Astrocyte of the spinal cord (primary cell): Measurements from ENCODE around the gene RPS6KA5.

Experiments used
- DNase-seq: peaks from one replicate; pipeline ENCODE4 v3.0.0; 2011; ENCODE audit warnings: low read depth, low spot score
- H3K4me3 ChIP-seq: 2 replicates; pipeline ENCODE4 v1.5.1; 2011; ENCODE audit warnings: low read depth, mild to moderate bottlenecking, low read length, moderate library complexity
- CTCF ChIP-seq: IDR thresholded peaks from 2 replicates; pipeline ENCODE4 v1.5.1; 2012; ENCODE audit warnings: low read depth, mild to moderate bottlenecking, low read length, inconsistent platforms
- in situ Hi-C: cut with HindIII; loops from 2 replicates; pipeline ENCODE4 v1.10.0; 2017; ENCODE audit warnings: low sequenced_read_pairs

The RPS6KA5 gene

GRCh38 chr14:91084516-91084915 is 24.1 kb upstream of the RPS6KA5 start:
- in situ Hi-C loops, result no loop called here
- DNase-seq, result no peak
- no peak for TF ChIP-seq CTCF
- no peak overlapping the region for H3K4me3 ChIP-seq

- in situ Hi-C loops, result no loop called here
- no peak for TF ChIP-seq CTCF
- DNase-seq, result no peak
- no peak overlapping the region for H3K4me3 ChIP-seq
Measured at GRCh38 chr14:91082282-91082681, 21.8 kb upstream of the RPS6KA5 start.

- DNase-seq, result no peak
- H3K4me3 ChIP-seq, result no peak overlapping the region
- in situ Hi-C loops, result no loop called here
Measured at GRCh38 chr14:91080071-91080470, 19.6 kb upstream of the RPS6KA5 start.

GRCh38 chr14:91078095-91078737 is 17.8 kb upstream of the RPS6KA5 start:
- no peak for DNase-seq
- in situ Hi-C loops, result no loop called here
- no peak overlapping the region for H3K4me3 ChIP-seq
- no peak for TF ChIP-seq CTCF

More at GRCh38 chr14:91080071-91080470, 19.6 kb upstream of the RPS6KA5 start:
- no peak for TF ChIP-seq CTCF

GRCh38 chr14:91075553-91075952 is 15.1 kb upstream of the RPS6KA5 start:
- no peak for DNase-seq
- TF ChIP-seq CTCF, result no peak
- no peak overlapping the region for H3K4me3 ChIP-seq
- in situ Hi-C loops, result no loop called here

GRCh38 chr14:91070572-91070971 is 10.1 kb upstream of the RPS6KA5 start:
- in situ Hi-C loops, result no loop called here
- DNase-seq, result no peak
- TF ChIP-seq CTCF, result no peak
- no peak overlapping the region for H3K4me3 ChIP-seq
